ENCODE results near the gene TRERF1.
A peak's percentile ranks its signal among the peaks of the same experiment; 100 is the strongest.
"Not testable (repeated sequence)": the region's sequence is repeated elsewhere in the genome, so short reads cannot be mapped to it uniquely, and the experiment has no call there.

The TRERF1 gene, protein sequence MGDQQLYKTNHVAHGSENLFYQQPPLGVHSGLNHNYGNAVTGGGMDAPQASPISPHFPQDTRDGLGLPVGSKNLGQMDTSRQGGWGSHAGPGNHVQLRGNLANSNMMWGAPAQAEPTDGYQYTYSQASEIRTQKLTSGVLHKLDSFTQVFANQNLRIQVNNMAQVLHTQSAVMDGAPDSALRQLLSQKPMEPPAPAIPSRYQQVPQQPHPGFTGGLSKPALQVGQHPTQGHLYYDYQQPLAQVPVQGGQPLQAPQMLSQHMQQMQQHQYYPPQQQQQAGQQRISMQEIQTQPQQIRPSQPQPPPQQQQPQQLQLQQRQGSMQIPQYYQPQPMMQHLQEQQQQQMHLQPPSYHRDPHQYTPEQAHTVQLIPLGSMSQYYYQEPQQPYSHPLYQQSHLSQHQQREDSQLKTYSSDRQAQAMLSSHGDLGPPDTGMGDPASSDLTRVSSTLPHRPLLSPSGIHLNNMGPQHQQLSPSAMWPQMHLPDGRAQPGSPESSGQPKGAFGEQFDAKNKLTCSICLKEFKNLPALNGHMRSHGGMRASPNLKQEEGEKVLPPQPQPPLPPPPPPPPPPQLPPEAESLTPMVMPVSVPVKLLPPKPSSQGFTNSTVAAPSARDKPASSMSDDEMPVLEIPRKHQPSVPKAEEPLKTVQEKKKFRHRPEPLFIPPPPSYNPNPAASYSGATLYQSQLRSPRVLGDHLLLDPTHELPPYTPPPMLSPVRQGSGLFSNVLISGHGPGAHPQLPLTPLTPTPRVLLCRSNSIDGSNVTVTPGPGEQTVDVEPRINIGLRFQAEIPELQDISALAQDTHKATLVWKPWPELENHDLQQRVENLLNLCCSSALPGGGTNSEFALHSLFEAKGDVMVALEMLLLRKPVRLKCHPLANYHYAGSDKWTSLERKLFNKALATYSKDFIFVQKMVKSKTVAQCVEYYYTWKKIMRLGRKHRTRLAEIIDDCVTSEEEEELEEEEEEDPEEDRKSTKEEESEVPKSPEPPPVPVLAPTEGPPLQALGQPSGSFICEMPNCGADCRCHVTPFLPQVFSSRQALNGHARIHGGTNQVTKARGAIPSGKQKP (N-terminal part only)

DNA sequence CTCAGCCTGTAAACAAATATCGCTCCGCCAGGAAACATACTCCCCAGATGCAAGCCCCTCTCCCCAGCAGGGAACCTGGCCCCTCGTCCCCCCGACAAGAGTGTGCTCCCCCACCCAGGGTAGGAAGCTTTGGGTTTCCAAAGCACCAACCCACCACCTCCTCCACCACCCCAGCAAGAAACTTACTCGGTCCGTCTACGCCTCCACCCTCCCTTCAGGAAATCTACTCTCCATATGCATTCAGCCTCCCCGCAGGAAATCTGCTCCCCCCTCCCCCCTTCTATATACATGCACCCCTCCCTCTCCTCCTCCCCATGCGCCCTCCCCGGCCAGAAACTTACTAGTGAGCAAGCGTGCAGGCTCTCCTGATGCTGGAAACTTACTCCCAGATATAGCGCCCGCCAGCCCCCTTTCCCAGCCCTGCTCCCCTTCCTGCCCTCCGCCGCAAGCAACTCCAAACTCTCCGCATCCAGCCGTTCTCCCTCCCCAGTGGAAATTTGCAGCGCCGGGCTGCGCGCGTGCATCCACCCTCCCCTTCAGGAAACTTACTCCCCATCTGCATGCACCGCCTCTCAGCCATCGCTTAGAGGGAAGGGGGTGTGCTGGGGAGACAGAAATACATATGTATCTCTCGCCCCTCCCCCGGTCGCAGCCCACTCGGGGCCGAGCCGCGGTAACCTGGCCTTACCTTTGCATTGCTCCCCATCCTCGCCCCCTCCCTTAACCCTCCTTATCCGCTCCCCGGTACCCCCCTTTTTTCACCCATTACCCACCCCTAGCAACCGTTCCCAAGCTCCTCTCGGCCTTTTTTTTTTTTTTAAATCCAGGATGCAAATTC lies at the start of gene TRERF1:
TSS of gene TRERF1 (minus strand) at position 594 of the 838 bp plus-strand sequence. CDS start 182,336 bp downstream, outside the sequence.
- peak; percentile 40 for DNase-seq

DNA sequence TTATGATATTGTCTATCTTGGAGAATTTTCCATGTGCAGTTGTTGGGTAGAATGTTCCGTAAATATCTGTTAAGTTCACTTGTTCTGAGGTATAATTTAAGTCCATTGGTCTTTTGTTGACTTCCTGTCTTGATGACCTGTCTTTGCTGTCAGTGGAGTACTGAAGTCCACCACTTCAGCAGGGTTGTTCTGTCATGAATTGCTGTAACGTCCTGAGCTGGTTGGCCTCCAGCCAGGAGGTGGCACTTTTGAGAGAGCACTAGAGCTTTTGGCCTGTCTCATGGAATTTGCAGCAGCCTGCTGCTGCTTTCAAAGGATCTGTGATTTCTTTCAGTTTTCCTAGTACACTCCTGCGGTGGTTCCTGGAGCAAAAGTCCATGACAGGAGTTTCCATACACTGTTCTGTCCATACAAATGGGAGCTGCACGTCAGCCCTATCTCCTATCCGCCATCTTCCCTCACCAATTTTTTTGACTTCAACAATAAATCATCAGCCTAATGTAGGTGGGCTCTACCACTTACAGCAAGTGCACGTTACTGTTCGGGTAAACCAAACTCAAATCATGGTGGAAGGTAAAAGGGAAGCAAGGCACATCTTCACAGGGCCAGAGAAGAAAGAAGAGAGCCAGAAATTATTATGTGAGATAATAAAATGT lies 46.9 kb upstream of the TRERF1 start:
- DNase-seq = peak; percentile 33

DNA sequence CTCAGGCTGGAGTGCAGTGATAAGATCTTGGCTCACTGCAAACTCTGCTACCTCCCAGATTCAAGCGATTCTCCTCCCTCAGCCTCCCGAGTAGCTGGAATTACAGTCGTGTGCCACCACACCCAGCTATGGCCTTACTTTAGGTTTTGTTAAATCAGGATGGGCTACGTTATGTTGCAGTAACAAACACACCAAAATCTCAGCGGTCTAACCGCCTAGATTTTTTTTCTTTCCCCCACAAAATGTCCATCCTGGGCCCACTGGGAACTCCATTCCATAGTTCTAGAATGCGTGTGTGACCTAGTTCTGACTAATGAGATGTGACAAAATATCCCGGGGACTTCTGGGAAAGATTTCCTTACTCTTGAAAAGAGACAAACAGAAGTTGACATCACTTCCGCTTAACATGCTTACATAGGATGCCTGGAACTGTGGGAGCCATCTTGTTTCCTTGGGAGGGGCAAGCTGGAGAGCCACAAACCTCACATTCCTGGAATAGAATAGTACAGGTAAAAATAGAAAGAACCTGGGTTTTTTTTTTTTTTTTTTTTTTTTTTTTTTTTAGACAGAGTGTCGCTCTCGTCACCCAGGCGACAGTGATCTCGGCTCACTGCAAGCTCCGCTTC lies 42.3 kb upstream of the TRERF1 start:
- DNase-seq = no peak

DNA sequence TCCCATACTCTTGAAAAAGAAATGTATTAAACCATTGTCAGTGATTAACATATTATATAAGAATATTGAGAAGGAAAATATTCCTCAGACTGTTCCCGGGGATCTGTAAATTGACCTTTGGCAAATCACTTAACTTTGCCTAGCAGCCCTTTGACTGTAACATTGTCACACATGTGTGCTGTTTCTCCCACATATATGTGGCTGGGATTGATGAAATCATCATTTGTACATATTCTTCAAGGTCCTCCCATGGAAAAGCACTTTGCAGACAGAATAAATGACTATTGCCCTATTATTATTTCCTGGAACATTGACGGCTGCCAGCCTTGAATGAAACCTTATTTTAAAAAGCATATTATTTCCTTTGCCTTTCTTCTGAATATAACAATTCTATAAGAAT lies 36.4 kb upstream of the TRERF1 start:
- no peak for DNase-seq

DNA sequence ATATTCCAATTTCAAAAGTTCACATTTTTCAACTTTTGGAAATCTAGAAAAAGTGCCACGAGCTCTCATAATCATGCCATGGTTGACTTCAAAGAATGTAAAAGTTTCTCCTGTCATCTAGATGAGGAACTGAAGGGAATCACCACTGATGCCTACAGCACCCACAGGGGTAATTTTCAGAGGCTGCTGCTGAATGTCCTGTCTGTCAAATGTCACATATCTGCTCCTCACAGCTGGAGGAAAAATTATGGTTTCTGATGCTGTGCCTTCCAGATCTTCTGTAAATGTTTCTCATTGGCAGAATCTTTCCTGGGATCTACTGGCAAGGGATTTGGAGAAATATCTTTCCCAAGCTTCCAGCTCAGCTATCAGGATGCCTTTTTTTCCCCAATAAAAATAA lies 32.5 kb upstream of the TRERF1 start:
- DNase-seq = no peak

DNA sequence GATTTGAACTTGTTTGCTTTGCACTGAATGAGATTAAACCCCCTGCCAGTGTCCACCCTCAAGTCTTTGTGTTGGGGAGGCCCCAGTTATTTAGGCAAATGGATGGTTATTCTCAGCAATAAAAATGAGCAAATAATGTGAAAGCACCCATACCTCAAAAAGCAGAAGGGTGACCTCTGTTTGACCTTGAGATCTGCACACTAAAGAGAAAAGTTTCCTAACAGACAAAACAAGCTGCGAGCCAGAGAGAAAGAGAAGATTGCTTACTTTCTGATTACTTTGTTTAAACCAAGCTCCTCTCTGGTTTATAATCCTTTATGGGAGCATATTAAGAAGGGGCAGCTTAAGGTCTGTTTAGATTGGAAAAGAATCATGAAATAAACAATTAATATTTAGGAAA lies 30.4 kb upstream of the TRERF1 start:
- no peak for DNase-seq

DNA sequence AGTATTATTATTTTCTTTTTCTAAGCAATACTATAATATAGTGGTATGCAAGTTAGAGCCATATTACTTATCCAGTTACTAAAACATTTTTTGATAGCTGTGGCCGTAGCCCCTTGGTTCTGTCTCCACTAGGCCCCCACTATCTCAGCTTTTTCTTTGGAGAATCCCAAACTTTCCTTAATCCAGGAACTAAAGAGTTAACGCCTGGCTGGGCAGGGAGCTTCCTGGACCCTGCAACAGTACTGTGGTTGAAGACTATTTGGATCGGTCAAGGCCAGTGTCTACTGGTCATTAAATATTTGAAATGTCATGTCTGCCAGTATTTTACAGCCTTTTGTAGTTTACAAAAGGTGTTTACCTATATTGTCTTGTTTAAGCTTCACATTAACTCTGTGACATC lies 20.0 kb upstream of the TRERF1 start:
- DNase-seq = no peak

DNA sequence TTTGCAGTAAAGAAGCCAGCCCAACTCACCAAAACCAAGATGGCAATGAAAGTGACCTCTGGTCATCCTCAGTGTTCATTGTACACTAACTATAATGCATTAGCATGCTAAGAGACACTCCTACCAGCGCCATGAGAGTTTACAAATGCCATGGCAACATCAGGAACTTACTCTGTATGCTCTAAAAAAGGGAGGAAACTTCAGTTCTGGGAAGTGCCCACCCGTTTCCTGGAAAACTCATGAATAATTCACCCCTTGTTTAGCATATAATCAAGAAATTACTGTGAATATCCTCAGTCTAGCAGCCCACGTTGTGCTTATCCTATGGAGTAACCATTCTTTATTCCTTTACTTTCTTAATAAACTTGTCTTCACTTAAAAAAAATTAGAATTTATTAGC lies 19.4 kb upstream of the TRERF1 start:
- DNase-seq = no peak

DNA sequence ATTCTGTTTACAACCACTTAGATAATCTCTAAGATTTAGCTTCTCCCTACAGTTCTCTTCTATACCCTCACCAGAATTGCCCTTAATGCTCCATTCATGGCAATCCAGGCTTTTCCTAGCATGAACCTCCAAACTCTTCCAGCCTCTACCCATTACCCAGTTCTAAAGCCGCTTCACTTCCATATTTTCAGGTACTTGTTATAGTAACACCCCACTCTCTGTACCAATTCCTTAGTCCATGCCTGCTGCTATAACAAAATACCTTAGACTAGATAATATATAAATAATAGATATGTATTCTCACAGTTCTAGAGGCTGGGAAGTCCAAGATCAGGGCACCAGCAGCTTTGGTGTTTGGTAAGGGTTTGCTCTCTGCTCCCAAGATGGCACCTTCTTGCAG lies 16.5 kb upstream of the TRERF1 start:
- DNase-seq = no peak

DNA sequence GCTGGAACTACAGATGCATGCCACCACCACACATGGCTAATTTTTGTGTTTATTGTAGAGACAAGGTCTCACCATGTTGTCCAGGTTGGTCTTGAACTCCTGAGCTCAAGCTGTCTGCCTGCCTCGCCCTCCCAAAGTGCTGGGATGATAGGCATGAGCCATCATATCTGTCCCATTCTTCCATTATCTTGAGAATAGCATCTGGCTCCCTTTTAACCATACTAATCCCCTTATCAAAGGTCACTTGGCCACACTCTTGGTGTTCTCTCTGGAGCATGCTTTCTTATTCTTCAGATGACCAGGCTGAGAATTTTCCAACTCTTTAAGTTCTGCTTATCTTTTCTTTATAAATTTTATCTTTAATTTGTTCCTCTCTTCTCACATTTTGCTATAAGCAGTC lies 15.9 kb upstream of the TRERF1 start:
- DNase-seq = no peak

DNA sequence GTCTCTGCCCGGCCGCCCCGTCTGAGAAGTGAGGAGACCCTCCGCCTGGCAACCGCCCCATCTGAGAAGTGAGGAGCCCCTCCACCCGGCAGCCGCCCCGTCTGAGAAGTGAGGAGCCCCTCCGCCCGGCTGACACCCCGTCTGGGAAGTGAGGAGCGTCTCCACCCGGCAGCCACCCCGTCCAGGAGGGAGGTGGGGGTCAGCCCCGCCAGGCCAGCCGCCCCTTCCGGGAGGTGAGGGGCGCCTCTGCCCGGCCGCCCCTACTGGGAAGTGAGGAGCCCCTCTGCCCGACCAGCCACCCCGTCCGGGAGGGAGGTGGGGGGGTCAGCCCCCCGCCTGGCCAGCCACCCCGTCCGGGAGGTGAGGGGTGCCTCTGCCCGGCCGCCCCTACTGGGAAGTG lies 14.7 kb upstream of the TRERF1 start:
- not testable (repeated sequence) for DNase-seq

DNA sequence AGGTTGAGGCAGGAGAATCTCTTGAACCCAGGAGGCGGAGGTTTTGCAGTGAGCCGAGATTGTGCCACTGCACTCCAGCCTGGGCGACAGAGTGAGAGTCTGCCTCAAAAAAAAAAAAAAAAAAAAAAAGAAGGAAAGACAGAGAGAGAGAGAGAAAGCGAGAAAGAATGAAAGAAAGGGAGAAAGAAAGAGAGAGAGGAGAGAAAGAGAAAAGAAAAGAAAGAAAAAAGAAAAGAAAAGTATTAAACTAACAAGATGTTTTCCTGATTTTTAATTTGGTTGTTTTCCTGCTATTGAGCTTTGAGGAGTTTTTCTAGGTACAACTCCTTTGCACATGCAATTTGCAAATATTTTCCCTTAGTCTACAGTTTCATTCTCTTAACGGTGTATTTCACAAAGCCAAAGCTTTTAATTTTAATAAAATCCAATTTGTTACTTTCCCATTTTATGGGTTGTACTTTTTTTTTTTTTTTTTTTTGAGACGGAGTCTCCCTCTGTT lies 10.8 kb upstream of the TRERF1 start:
- no peak for DNase-seq

DNA sequence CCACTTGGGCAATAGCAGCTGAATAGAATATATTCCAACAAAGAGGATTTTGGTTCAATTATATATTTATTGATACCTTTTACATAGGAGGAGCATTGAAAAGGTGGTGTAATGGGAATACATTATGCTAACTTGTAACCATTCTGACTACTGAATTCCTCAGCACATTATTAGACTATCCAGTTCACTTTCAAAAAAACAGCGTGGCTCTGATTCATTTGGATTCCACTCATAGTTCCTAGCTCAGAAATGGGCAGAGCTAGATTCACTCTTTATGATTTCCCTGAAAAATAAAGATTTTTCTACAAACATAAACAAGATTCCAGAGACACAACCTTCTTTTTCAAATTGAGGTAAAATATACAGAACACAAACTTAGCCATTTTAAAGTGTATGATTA lies 9.2 kb upstream of the TRERF1 start:
- no peak for DNase-seq

DNA sequence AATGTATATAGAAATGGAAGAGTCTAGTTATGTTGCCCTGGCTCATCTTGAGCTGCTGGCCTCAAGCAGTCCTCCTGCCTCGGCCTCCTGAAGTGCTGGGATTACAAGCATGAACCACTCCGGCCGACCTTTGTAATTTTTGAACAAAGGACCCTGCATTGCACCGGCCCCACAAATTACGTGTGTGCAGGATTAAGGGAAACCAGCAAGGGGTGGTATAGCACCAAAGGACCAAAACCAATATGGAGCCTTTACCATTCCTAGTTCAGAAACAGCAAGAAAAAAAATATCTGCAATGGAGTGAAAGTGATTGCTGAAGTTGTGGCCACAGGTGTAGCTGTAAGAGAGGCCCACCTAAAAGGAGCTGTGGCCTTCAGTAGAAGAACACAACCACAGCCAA lies 8.2 kb upstream of the TRERF1 start:
- DNase-seq = no peak

DNA sequence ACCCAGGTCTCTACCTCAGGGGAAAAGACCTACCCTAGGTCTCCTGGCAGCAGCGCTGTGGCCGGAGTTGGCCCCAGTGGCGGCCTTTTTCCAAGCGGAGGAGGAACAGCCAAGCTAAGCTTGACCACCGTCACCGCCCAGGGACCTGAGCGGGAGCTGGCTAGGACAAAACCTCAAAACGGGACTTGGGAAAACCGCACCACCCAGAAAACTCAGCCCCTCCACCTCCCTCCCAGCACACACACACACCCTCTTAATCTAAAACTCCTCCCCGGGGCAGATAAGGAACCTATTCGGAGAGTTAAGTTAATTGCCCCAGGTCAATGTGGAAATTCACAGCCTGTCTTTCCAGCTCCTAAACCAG lies 2.7 kb upstream of the TRERF1 start:
- DNase-seq = no peak

DNA sequence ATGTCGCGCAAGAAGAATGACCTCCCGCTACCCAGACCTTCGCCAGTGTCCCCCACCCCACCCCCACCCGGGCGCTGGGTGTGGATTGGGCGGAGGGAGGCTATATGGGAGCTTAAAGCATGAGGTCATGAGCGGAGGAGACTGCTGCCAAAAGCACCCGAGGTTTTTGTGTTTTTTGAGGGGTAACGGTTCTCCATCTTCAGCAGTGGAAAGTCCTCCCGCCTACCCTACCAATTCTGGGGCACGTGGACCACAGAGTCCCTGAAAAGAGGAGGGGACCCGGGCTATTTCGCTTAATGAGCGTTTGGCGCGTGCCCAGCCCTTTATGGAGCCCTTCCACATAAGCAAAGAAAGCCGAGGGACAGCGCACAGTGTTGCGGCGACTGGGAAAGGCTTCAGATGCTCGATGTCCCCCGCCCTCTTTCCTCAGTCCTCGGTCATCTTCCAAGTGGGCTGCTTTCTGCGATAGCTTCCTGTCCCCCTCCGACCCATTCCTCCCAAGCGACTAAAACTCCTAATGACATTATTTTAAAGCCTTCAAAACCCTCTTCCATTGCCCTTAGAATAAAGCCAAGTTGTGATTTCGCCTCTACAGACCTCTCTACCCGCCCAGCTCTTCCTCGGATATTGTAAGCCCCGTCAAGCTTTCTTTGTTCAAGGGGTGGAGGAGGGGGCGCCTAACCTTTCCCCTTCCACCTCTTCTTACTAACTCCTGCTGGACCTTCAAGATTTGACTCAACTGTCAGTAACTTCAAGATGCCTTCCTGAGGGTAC lies 2.1 kb upstream of the TRERF1 start:
- DNase-seq = peak; percentile 31

DNA sequence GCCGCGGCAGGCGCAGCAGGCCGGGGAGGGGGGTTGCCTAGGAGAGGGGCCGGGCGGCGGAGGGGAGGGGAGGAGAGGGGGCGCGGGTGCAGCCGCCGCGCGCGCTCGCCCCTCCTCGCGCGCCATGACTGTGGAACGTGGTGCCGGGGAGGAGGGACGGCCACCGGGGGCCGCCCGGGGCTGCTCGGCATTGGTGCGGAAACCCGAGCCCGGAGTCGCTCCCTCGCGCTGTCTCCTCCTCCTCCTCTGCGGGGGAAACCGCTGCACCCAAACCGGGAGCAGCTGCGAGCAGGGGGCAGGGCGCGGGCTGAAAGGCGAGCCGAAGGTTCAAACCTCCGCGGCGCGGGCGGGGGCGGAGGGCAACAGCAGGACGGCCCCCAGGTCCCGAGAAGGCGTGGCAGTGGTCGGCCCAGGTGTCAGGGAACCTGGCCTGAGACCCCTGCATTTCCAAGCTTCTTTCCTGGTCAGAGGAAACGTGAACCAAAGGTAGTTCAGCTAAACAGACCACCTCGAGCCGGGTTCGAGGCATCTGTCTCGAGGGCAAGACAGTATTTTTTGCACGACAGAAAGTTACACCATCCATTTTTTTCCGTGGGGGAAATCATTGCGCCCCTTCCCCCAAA lies 1.4 kb upstream of the TRERF1 start:
- DNase-seq = peak; percentile 88

DNA sequence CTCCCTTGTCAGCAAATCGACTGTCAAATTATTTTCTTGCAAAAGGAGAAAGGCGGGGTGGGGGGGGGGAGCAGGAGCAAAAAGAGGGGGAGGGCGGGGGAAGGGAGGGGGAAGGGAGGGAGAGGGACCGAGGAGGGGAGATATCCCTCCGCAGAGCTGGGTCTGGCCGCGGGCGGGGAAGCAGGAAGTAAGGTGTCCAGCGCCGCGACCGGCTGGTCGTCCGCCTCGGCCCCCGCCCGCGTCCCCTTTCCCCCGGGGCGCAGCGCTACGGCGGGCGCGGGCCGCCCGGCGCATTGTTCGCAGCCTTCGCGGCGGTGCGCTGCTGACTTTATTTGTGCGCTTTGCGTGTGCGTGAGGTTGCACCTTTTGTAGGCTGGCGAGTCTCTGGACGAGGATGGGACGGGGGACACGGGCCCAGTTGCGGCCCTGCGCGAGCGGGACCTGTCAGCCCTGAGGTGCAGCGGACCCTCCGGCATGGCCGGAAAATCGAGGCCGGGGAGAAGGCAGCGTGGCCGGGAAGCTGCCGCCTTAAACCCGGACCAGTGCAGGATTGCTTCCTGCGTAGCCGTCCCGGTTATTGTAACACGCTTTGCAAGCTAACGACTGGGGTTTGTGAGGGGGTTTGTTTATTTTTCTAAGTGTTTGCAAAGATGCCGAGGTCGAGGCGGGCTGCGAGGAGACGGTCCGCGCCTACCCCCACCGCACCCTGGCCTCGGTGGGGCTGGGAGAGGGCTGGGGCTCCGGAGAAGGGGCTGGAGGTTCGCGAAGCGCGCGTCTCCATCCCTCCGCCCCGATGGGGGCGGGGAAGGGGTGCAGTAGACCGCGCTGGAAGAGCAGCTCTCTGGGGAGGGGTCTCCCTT lies 675 bp upstream of the TRERF1 start:
- DNase-seq = peak; percentile 78
